ENCODE results near the gene TWF1.

- TF ChIP-seq, protein P1, sequence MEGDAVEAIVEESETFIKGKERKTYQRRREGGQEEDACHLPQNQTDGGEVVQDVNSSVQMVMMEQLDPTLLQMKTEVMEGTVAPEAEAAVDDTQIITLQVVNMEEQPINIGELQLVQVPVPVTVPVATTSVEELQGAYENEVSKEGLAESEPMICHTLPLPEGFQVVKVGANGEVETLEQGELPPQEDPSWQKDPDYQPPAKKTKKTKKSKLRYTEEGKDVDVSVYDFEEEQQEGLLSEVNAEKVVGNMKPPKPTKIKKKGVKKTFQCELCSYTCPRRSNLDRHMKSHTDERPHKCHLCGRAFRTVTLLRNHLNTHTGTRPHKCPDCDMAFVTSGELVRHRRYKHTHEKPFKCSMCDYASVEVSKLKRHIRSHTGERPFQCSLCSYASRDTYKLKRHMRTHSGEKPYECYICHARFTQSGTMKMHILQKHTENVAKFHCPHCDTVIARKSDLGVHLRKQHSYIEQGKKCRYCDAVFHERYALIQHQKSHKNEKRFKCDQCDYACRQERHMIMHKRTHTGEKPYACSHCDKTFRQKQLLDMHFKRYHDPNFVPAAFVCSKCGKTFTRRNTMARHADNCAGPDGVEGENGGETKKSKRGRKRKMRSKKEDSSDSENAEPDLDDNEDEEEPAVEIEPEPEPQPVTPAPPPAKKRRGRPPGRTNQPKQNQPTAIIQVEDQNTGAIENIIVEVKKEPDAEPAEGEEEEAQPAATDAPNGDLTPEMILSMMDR (conservative IDR thresholded peaks at IDR 0.05; ENCODE audit: low read depth in 2 of 2) = no peak
- no peak for TF ChIP-seq EZH2 (IDR thresholded peaks at IDR 0.05; ENCODE audit: low read depth, unreplicated experiment)
- TF ChIP-seq EZH2phosphoT487 (IDR thresholded peaks at IDR 0.05; ENCODE audit: unreplicated experiment) = no peak
- no peak for TF ChIP-seq POLR2AphosphoS5 (IDR thresholded peaks at IDR 0.05; ENCODE audit: low read depth)
- no peak for TF ChIP-seq STAT1 (IDR thresholded peaks at IDR 0.05; ENCODE audit: unreplicated experiment)
- no peak for TF ChIP-seq NANOG (IDR thresholded peaks at IDR 0.05; ENCODE audit: borderline replicate concordance)
- no peak for TF ChIP-seq CREB1 (CRISPR knock-in tag; IDR thresholded peaks at IDR 0.05; ENCODE audit: low read depth)
- TF ChIP-seq, protein P2, sequence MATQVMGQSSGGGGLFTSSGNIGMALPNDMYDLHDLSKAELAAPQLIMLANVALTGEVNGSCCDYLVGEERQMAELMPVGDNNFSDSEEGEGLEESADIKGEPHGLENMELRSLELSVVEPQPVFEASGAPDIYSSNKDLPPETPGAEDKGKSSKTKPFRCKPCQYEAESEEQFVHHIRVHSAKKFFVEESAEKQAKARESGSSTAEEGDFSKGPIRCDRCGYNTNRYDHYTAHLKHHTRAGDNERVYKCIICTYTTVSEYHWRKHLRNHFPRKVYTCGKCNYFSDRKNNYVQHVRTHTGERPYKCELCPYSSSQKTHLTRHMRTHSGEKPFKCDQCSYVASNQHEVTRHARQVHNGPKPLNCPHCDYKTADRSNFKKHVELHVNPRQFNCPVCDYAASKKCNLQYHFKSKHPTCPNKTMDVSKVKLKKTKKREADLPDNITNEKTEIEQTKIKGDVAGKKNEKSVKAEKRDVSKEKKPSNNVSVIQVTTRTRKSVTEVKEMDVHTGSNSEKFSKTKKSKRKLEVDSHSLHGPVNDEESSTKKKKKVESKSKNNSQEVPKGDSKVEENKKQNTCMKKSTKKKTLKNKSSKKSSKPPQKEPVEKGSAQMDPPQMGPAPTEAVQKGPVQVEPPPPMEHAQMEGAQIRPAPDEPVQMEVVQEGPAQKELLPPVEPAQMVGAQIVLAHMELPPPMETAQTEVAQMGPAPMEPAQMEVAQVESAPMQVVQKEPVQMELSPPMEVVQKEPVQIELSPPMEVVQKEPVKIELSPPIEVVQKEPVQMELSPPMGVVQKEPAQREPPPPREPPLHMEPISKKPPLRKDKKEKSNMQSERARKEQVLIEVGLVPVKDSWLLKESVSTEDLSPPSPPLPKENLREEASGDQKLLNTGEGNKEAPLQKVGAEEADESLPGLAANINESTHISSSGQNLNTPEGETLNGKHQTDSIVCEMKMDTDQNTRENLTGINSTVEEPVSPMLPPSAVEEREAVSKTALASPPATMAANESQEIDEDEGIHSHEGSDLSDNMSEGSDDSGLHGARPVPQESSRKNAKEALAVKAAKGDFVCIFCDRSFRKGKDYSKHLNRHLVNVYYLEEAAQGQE (IDR thresholded peaks at IDR 0.05; ENCODE audit: unreplicated experiment) = no peak
- no peak for TF ChIP-seq ZNF331 (CRISPR knock-in tag; IDR thresholded peaks at IDR 0.05; ENCODE audit: low read depth)
Observed at GRCh38 chr12:43835656-43836474, 29.7 kb upstream of the TWF1 start, which contains the start of gene TMEM117.
